Hematopoietic multipotent progenitor cell (in vitro differentiated cells): ENCODE results near the gene MTERF4. TPM values are rescaled to one million over a fixed set of nuclear protein-coding genes. Genes with fewer than 3 reads are reported as not detected.

Experiments used
- DNase-seq, 3 donors: peaks; one replicate each; pipeline ENCODE4 v3.0.0-alpha.2; 2011 to 2015; ENCODE audit warnings: low read depth in 2 of 3, low spot score in 2 of 3
- total RNA-seq: library from RNA; depleted of rRNA; stranded (reverse); fragments of >200 nt; gene quantifications from one replicate; pipeline ENCODE4 v1.2.3, GENCODE V29; 2012

MTERF4 gene
- total RNA-seq: 32.0 TPM

DNA sequence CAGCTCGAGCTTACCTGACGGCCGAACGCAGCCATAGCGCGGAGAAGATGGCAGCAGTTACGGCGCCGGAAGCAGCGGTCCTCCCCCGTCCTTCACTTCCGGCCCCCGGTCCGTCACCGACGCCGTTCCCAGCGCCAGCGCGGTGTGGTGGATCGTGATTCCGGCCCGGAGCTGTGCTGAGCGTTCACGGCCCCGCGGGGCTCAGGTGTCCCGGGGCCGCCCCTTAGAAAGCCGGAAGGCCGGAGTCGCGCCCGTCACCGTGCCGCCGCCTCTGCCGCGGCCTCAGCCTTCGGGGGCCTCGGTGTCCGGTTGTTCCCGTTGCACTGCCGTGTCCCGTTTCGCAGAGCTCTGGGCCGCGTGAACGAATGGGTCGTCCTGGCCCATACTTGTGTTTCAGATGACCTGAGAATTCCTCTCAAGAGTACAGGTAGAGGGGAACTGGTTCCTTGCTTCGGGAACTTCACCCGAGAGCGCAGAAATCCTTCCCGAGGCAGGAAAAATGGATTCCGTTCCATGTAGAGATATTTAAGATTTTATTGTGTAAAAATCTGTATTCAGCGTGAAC is at the start of gene MTERF4:
Gene MTERF4 (minus strand): TSS at position 49 of the 565 bp plus-strand sequence. CDS start 14 bp downstream, at position 35.
- peak; percentile 84 to 88 (median 86) for DNase-seq

- no peak for DNase-seq
These were observed 48.8 kb upstream of the MTERF4 start for GRCh38 chr2:241150660-241151530.

DNA sequence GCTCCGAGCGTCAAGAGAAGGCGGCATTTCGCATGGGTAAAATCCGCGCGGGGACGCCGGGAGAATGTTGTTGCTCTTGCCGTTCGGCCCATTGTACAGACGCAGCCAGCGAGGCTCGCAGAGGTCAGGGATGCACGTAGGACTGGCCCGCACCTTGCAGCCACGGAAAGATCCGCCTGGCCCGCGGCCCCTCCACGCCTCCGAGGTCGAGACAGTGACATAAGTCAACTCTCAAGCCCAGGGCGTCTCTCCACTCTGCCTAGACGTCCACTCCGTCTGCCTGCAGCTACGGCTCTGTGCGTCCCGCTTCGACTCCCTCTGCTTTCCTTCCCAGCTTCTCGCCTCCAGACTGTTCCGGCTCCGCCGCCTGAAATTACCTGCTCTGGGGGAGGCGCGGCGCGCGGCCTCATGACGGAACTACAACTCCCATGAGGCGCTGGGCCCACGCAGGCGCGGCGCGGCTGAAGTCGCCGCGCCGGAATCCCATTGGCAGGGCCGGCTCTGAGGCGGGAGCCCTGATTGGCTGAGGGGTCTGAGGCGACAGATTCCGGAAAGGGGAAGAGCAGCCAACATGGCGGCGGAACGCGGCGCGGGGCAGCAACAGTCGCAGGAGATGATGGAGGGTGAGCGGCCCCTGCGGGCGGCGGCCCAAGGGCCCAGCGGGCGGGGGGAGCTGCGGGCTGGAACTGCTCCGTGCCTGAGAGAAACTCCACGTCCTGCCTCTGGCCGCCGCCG is 48.0 kb upstream of the MTERF4 start, which contains the start of gene PPP1R7:
Gene PPP1R7 (plus strand): TSS at position 543 of the 735 bp plus-strand sequence. CDS start 29 bp downstream, at position 572.
- DNase-seq: peak; percentile 88 to 96 (median 95)

GRCh38 chr2:241149675-241149924 is 47.5 kb upstream of the MTERF4 start:
- no peak for DNase-seq

- peak; percentile 70 to 97 (median 92) for DNase-seq
These were observed 47.0 kb upstream of the MTERF4 start, which contains the start of gene PASK for GRCh38 chr2:241148891-241149674. PASK (minus strand) TSS chr2:241149472; CDS start chr2:241143032, 6,440 bp downstream.

DNA sequence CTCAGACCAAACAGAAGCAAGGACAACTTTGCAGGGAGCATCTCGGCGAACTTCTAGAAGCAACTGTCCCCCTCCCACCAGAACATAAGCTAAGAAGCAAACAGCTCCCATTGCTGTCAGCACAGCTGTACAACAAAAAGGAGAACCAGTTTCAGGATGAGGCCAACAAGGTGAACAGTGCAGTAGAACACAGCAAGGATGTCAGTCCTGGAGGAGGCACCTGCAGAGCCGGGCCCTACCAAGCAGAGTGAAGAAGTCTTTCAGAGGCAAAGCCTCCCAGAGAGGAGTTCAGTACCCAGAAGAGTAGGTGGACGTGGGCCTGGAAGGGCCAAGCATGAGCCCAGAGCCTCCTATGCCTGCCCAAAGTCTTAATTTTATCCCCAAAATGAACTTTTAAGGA is 46.2 kb upstream of the MTERF4 start:
- DNase-seq: no peak

DNA sequence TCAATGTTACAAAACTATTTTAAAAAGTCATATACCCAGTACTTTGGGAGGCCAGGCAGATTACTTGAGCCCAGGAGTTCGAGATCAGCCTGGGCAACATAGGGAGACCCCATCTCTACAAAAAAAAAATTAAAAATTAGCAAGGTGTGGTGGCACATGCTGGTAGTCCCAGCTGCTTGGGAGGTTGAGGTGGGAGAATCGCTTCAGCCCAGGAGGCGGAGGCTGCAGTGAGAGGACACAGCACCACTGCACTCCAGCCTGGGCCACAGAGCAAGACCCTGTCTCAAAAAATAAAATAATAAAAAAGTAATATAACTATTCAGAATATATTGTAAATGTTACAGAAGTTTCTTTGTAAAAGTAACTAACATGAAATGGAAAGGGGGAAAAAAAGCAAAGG is 45.2 kb upstream of the MTERF4 start:
- no peak for DNase-seq

- DNase-seq: no peak
These were observed 44.2 kb upstream of the MTERF4 start for GRCh38 chr2:241146286-241146685.

DNA sequence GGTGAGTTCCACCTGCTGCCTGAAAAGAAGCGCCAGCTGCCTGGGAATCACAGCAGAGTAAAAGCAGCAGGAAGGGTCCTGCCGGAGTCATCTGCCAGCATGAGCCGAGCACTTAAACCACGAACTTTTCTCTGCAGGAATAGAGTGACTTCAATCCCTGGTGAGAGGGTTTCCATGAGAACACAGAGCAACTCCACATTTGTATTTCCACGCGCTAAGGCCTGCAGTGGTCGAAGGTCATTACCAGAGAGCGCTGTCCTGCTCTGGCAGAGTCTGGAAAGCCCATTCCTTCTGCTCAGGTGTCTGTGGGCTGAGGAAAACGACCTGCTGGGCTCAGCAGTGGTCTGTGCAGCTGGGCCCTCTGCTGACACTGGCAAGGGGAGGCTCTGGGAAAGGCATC is 40.5 kb upstream of the MTERF4 start:
- no peak for DNase-seq

GRCh38 chr2:241142063-241142462 is 40.0 kb upstream of the MTERF4 start:
- no peak for DNase-seq

DNA sequence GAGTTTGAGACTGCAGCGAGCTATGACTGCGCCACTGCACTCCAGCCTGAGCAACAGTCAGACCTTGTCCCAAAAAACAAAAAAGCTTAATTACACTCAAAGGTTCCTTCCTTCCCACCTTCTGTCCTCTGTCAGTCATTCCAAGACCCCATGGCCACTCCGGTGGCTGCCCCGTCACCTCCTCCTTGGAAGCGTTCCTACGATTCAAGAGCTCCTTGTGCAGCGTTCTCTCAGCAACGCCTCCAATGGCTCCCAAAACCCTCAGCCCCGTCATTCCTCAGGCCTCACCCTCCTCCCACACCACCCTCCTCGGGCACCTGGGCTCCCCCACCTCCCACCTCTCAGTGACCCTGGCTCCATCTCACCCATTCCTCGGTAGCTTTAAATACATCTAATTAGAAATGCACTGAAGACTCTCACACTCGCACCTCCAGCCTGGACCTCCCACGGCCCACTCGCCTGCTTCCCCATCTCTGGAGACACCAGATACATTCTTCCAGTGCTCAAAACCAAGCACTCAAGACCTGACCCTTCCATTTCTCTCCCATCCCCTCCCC is 39.2 kb upstream of the MTERF4 start:
- no peak for DNase-seq

DNA sequence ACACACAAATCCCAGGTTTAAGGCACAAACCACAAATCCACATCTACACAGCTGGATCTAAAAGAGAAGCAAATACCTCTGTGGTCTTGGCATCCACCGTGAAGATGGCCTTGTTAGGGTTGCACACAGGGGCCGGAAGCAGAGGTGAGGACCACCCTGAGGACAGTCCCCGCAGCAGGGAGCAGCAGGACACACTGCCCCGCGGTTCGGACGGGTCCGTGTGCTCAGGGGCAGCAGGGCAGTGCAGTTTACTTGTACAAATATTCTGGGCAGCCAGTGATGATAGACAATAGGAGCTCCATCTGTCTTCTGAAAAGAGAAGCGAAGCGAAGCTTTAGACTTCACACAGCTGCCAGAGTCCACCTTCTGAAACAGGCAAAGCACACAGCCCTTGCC is 38.4 kb upstream of the MTERF4 start:
- no peak for DNase-seq

DNA sequence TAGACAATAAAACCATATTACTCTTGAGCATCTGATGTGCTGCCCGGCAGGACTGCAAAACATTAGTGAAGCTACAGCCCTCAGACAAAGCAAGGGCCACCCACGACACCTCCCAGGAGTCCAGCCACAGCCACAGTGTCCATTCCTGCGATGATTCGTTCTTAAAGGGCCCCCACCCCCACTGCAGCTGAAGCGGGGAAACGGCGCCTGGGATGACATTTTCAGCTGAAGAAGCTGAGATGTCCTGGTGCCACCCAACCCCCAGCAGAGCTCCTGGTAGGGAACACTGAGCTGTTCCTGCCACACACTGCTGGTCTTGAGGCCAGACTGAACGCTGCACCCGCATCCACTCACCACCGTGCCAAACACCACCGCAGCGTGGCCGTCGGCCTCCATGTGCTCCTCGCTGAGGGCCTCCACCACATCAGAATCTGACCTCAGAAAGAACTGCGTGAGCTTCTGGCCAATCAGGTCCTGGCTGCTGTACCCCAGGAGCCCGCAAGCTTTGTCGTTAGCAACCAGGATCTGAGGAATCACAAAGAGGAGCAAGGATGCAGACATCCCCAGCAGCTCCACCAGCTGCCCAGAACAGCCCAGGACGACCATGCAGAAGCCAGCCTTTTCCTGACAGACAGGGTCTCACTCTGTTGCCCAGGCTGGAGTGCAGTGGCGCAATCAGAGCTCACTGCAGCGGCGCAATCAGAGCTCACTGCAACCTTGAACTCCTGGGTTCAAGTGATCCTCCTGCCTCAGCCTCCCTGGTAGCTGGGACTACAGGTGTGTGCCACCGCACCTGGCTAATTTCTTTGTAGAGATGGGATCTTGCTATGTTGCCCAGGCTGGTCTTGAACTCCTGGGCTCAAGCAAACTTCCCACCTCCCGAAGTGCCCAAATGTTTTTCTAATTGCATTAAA is 37.7 kb upstream of the MTERF4 start:
- DNase-seq: no peak

DNA sequence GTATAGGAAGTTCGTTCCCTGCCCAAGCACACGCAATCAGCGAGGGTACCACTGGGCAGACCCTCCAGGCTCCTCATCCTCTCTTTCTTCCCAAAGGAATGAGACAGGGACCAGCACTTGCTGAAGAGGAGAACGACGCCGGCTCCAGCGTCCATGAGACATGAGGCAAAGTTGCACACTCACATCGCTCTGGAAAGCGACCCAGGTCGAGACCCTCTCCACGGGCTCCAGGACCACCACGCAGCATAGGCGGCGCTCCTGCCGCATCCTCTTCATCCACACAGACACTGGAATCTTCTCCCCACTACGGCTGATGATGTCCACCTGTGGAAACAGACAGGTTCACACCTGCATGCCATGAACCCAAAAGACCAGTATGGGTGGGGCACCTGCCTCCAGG is 36.4 kb upstream of the MTERF4 start:
- no peak for DNase-seq

- DNase-seq: no peak
These were observed 35.4 kb upstream of the MTERF4 start for GRCh38 chr2:241137276-241138190.

DNA sequence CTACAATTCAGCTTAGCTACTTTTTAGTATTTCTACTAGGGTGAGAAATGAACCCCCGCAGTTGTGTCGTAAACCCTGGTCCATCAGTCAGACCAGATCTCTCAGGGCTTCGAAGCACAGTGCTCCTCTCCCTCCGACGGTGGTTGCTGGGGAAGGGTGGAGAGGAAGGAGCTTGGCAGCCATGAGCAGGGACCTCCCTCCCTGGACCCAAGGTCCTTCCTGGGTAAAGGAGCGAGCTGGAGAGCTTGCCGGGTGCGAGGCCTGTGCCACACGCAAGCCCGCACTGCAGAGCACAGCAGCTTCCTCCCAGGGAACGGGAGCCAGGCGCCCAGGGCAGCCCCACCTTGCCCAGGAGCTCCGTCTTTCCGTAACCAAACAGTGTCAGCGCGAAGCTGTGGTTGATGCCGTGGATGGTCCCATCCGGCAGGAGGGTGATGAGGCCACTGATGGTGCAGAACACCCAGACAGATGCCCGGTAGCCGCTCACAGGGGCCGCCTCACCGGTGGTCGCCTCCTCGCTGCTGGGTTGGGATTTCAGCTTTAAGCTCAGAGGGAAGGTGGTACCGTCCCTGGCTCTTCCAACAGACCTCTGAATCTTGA is 34.7 kb upstream of the MTERF4 start:
- DNase-seq: no peak

- DNase-seq: no peak
These were observed 34.1 kb upstream of the MTERF4 start for GRCh38 chr2:241136191-241136590.

DNA sequence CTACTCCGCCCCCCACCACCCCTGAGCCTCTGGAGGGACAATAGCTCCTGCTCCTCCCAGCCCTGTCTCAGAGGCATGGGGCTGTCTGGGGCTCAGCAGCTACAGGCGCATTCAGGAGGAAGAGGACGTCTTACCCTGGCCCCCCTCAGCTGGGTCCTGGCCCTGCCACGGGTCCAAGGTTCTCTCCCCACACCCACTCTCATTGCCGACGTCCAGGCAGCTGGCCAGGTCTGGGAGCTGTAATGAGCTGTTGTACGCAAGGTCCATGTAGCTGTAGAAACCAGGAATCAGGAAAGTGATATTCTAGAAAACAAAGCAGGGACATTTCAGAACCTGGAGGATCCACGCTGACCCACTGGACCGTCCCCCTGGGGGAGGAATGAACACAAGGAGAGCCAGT is 33.6 kb upstream of the MTERF4 start:
- DNase-seq: no peak
